SU-DHL-6 (cell line): ENCODE measurements around the gene PLEK2.

Experiments
- H2AFZ ChIP-seq: fragments of 200-600 bp; sonication (generic); 2 replicates; pipeline ENCODE4 v1.6.1; 2014; ENCODE audit warnings: low read depth, mild to moderate bottlenecking, moderate library complexity, mixed read lengths, antibody characterized with exemption, low read length; ENCODE audit not compliant: severe bottlenecking
- H3F3A ChIP-seq: fragments of 200-600 bp; shearing (Covaris generic); 2 replicates; pipeline ENCODE4 v1.6.0; 2016; ENCODE audit warnings: antibody characterized with exemption, mild to moderate bottlenecking; ENCODE audit not compliant: insufficient read depth
- H3K27ac ChIP-seq: fragments of 200-600 bp; sonication (generic); 2 replicates; pipeline ENCODE4 v1.5.1; 2016; ENCODE audit warnings: low read depth, mild to moderate bottlenecking, low read length, moderate library complexity, mixed read lengths
- H3K27me3 ChIP-seq: fragments of 200-600 bp; sonication (generic), shearing (Covaris generic); 2 replicates; pipeline ENCODE4 v1.6.0; 2014; ENCODE audit warnings: mild to moderate bottlenecking, low read length
- H3K36me3 ChIP-seq: fragments of 200-600 bp; sonication (generic); 2 replicates; pipeline ENCODE4 v1.6.1; 2014; ENCODE audit warnings: mild to moderate bottlenecking, low read length, mixed read lengths
- H3K4me2 ChIP-seq: fragments of 300-600, 200-600 bp; shearing (Covaris generic), sonication (generic); 2 replicates; pipeline ENCODE4 v1.6.0; 2014; ENCODE audit warnings: low read length, low read depth, mild to moderate bottlenecking; ENCODE audit not compliant: poor library complexity, severe bottlenecking
- H3K4me3 ChIP-seq: fragments of 200-600 bp; sonication (generic); 2 replicates; pipeline ENCODE4 v1.5.1; 2014; ENCODE audit warnings: antibody characterized with exemption, low read length, mild to moderate bottlenecking, mixed read lengths; ENCODE audit not compliant: insufficient read depth, poor library complexity, severe bottlenecking
- H3K79me2 ChIP-seq: fragments of 200-600 bp; sonication (generic); 2 replicates; pipeline ENCODE4 v1.6.1; 2014; ENCODE audit warnings: mild to moderate bottlenecking, low read length, moderate library complexity; ENCODE audit not compliant: insufficient read depth
- H3K9ac ChIP-seq: fragments of 200-600 bp; sonication (generic); 2 replicates; pipeline ENCODE4 v1.7.0; 2014; ENCODE audit warnings: mild to moderate bottlenecking, low read length
- H3K9me2 ChIP-seq: fragments of 200-600 bp; sonication (generic); replicated peaks from 2 replicates; pipeline ENCODE4 v1.6.1; 2014; ENCODE audit warnings: low read length; ENCODE audit not compliant: insufficient read depth
- H3K9me3 ChIP-seq: fragments of 200-600 bp; sonication (generic); 2 replicates; pipeline ENCODE4 v1.6.1; 2014; ENCODE audit warnings: low read length, mixed read lengths; ENCODE audit not compliant: insufficient read depth
- H4K20me1 ChIP-seq: fragments of 200-600 bp; sonication (generic); 2 replicates; pipeline ENCODE4 v1.6.1; 2014; ENCODE audit warnings: low read depth, mild to moderate bottlenecking, antibody characterized with exemption, low read length, moderate library complexity, mixed read lengths
- EZH2phosphoT487 ChIP-seq: fragments of 200-600 bp; sonication (generic), shearing (Covaris generic); conservative IDR thresholded peaks from 2 replicates; pipeline ENCODE4 v1.6.1; 2018; ENCODE audit warnings: mild to moderate bottlenecking, antibody characterized with exemption, low read length, moderate library complexity, mixed read lengths
- TF ChIP-seq, protein P1 (sequence below): fragments of 200-600 bp; sonication (generic); IDR thresholded peaks from one replicate; pipeline ENCODE4 v1.5.1; 2017; ENCODE audit warnings: antibody characterized with exemption, mild to moderate bottlenecking, low read length, moderate library complexity; ENCODE audit not compliant: insufficient read depth, poor library complexity, severe bottlenecking

PLEK2 gene

DNA sequence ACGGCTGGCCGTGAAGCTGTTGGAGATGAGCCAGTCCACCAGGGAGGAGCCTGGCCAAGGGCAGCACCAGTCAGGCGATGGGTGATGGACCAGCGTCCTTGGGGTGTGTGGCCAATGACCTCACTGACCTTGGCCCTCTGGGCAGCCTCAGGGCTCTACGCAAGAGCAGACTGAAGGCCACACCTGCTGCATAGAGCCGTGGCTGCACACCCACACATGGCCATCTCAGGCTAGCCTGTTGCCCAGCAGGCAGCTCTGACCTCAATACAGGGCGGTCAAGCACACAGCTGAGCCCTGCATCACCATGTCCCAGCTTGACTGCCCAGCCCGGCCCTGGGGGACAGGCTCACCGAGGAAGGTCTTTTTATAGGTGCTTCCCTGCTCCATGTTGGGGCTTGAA lies 19.2 kb downstream of the PLEK2 start:
- Histone ChIP-seq H3K4me2 (no peak overlapping the region), H4K20me1 (no peaks in the 10 kb centered on the region), H2AFZ (no peak overlapping the region), H3K9me3 (no peaks in the 10 kb centered on the region), H3F3A (no peaks in the 10 kb centered on the region), H3K4me3 (no peak overlapping the region), H3K36me3 (no peaks in the 10 kb centered on the region), H3K9me2 (no peaks in the 10 kb centered on the region), H3K27me3 (no peaks in the 10 kb centered on the region), H3K27ac (no peak overlapping the region), H3K79me2 (no peaks in the 10 kb centered on the region), H3K9ac (no peak overlapping the region)
- TF ChIP-seq EZH2phosphoT487: no peak
- TF ChIP-seq, protein P1, sequence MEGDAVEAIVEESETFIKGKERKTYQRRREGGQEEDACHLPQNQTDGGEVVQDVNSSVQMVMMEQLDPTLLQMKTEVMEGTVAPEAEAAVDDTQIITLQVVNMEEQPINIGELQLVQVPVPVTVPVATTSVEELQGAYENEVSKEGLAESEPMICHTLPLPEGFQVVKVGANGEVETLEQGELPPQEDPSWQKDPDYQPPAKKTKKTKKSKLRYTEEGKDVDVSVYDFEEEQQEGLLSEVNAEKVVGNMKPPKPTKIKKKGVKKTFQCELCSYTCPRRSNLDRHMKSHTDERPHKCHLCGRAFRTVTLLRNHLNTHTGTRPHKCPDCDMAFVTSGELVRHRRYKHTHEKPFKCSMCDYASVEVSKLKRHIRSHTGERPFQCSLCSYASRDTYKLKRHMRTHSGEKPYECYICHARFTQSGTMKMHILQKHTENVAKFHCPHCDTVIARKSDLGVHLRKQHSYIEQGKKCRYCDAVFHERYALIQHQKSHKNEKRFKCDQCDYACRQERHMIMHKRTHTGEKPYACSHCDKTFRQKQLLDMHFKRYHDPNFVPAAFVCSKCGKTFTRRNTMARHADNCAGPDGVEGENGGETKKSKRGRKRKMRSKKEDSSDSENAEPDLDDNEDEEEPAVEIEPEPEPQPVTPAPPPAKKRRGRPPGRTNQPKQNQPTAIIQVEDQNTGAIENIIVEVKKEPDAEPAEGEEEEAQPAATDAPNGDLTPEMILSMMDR: no peak

DNA sequence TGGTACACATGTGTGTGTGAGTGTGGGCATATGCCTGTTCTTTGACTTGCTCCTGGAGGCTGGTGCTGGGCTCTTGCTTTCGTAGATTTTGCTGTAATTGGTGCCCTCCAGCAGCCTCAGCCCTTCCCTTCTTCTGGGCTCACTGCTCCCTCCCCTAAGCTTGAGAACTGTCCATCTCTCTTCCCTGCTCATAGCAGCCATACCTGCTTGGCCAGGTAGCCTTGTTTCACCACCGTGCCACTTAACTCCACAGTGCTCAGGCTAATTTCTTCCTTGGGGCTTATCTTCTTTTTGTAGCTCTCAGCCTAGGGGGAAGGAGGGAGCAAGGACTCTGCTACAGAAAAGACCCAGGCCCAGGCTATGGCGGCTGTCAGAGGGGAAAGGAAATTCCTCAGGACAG lies 19.8 kb downstream of the PLEK2 start:
- Histone ChIP-seq H3K27me3 (no peaks in the 10 kb centered on the region), H3K27ac (no peak overlapping the region), H2AFZ (no peak overlapping the region), H3K9ac (no peak overlapping the region), H3K4me2 (no peak overlapping the region), H3K9me3 (no peaks in the 10 kb centered on the region), H4K20me1 (no peaks in the 10 kb centered on the region), H3K36me3 (no peaks in the 10 kb centered on the region), H3K79me2 (no peaks in the 10 kb centered on the region), H3K9me2 (no peaks in the 10 kb centered on the region), H3K4me3 (no peak overlapping the region), H3F3A (no peaks in the 10 kb centered on the region)
- TF ChIP-seq, protein P1: no peak
- TF ChIP-seq EZH2phosphoT487: no peak

DNA sequence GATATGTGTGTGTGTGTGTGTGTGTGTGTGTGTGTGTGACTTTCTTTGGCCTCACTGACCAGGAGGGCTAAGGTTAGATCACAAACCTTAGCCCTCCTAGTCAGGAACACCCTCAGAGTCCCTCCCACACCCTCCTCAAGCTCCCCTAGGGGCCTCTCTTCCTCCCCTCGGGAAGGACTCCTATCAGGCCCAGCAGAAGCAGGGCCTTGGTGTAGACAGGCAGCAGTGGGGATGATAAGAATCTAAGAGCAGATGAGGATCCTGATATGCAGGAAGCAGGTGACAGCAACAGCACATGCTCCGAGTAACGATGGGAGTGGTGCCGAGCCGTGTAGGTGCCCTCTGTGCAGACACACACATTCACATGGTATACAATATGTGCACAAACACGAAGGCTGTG lies 20.7 kb downstream of the PLEK2 start:
- 0 out of 2 replicates have a peak, but pooled peaks cover 4% of the 10 kb centered on the region for H3K36me3 ChIP-seq
- no peaks in the 10 kb centered on the region for H3K79me2 ChIP-seq
- H3K4me3 ChIP-seq: no peak overlapping the region
- no peak overlapping the region for H2AFZ ChIP-seq
- TF ChIP-seq EZH2phosphoT487: no peak
- TF ChIP-seq, protein P1: no peak
- peaks cover 7% of the 10 kb centered on the region; the same call in 1 of the 2 replicates for H3F3A ChIP-seq
- H3K9me2 ChIP-seq: no peaks in the 10 kb centered on the region
- no peak overlapping the region for H3K9ac ChIP-seq
- no peak overlapping the region for H3K4me2 ChIP-seq
- no peaks in the 10 kb centered on the region for H3K9me3 ChIP-seq
- no peaks in the 10 kb centered on the region for H3K27me3 ChIP-seq
- no peaks in the 10 kb centered on the region for H4K20me1 ChIP-seq
- H3K27ac ChIP-seq: no peak overlapping the region
